ENCODE results near the gene SLC35F2.
A peak's percentile ranks its signal among the peaks of the same experiment; 100 is the strongest.
"Not testable (repeated sequence)": the region's sequence is repeated elsewhere in the genome, so short reads cannot be mapped to it uniquely, and the experiment has no call there.

SLC35F2 gene

GRCh38 chr11:107858217-107859070 lies at the start of gene SLC35F2:
TSS of gene SLC35F2 (minus strand) at chr11:107858787. CDS start at chr11:107858767, 20 bp downstream.
- Histone ChIP-seq H3K4me3 (ENCODE audit: insufficient read length, low read depth) (peak within 1 kb of the TSS; percentile 78), H3K4me1 (ENCODE audit: insufficient read depth, insufficient read length) (no peaks in the 10 kb centered on the region), H3K9me3 (ENCODE audit: insufficient read depth, low read length) (no peaks in the 10 kb centered on the region), H3K9ac (ENCODE audit: insufficient read length, low read depth) (peak within 1 kb of the TSS; percentile 88), H3K36me3 (ENCODE audit: insufficient read depth, insufficient read length, low read length) (no peaks in the 10 kb centered on the region), H3K27me3 (ENCODE audit: insufficient read depth, insufficient read length) (peaks cover 15% of the 10 kb centered on the region)
- TF ChIP-seq ZNF274 (IDR thresholded peaks at IDR 0.05; ENCODE audit: low read depth, low read length) (no peak), SUZ12 (IDR thresholded peaks at IDR 0.05; ENCODE audit: extremely low read depth, insufficient read depth, insufficient read length) (no peak), YY1 (IDR thresholded peaks at IDR 0.05; ENCODE audit: insufficient read depth, insufficient read length) (no peak)
- DNase-seq (ENCODE audit: low read depth, low spot score), result peak; percentile 71

GRCh38 chr11:107908211-107908610 lies 49.6 kb upstream of the SLC35F2 start:
- Histone ChIP-seq H3K27me3 (ENCODE audit: insufficient read depth, insufficient read length) (no peaks in the 10 kb centered on the region), H3K4me3 (ENCODE audit: insufficient read length, low read depth) (no peak overlapping the region), H3K4me1 (ENCODE audit: insufficient read depth, insufficient read length) (no peaks in the 10 kb centered on the region), H3K9me3 (ENCODE audit: insufficient read depth, low read length) (no peaks in the 10 kb centered on the region; the same call in 1 of the 2 replicates), H3K9ac (ENCODE audit: insufficient read length, low read depth) (no peak overlapping the region), H3K36me3 (ENCODE audit: insufficient read depth, insufficient read length, low read length) (no peaks in the 10 kb centered on the region)
- no peak for DNase-seq (ENCODE audit: low read depth, low spot score)
- TF ChIP-seq ZNF274 (IDR thresholded peaks at IDR 0.05; ENCODE audit: low read depth, low read length) (no peak), SUZ12 (IDR thresholded peaks at IDR 0.05; ENCODE audit: extremely low read depth, insufficient read depth, insufficient read length) (no peak), YY1 (IDR thresholded peaks at IDR 0.05; ENCODE audit: insufficient read depth, insufficient read length) (no peak)

GRCh38 chr11:107898270-107898669 lies 39.7 kb upstream of the SLC35F2 start:
- H3K9ac ChIP-seq (ENCODE audit: insufficient read length, low read depth), result no peak overlapping the region
- no peak for TF ChIP-seq ZNF274 (IDR thresholded peaks at IDR 0.05; ENCODE audit: low read depth, low read length)
- TF ChIP-seq SUZ12 (IDR thresholded peaks at IDR 0.05; ENCODE audit: extremely low read depth, insufficient read depth, insufficient read length), result no peak
- no peak for TF ChIP-seq YY1 (IDR thresholded peaks at IDR 0.05; ENCODE audit: insufficient read depth, insufficient read length)
- no peaks in the 10 kb centered on the region for H3K9me3 ChIP-seq (ENCODE audit: insufficient read depth, low read length)
- peak; percentile 8 for DNase-seq (ENCODE audit: low read depth, low spot score)
- H3K27me3 ChIP-seq (ENCODE audit: insufficient read depth, insufficient read length), result no peaks in the 10 kb centered on the region
- H3K4me1 ChIP-seq (ENCODE audit: insufficient read depth, insufficient read length), result no peaks in the 10 kb centered on the region
- no peak overlapping the region for H3K4me3 ChIP-seq (ENCODE audit: insufficient read length, low read depth)
- no peaks in the 10 kb centered on the region for H3K36me3 ChIP-seq (ENCODE audit: insufficient read depth, insufficient read length, low read length)

GRCh38 chr11:107882095-107882820 lies 23.7 kb upstream of the SLC35F2 start:
- DNase-seq (ENCODE audit: low read depth, low spot score), result no peak
- no peaks in the 10 kb centered on the region for H3K36me3 ChIP-seq (ENCODE audit: insufficient read depth, insufficient read length, low read length)
- no peak overlapping the region for H3K4me3 ChIP-seq (ENCODE audit: insufficient read length, low read depth)
- TF ChIP-seq ZNF274 (IDR thresholded peaks at IDR 0.05; ENCODE audit: low read depth, low read length), result no peak
- TF ChIP-seq YY1 (IDR thresholded peaks at IDR 0.05; ENCODE audit: insufficient read depth, insufficient read length), result no peak
- no peak for TF ChIP-seq SUZ12 (IDR thresholded peaks at IDR 0.05; ENCODE audit: extremely low read depth, insufficient read depth, insufficient read length)
- no peaks in the 10 kb centered on the region for H3K4me1 ChIP-seq (ENCODE audit: insufficient read depth, insufficient read length)
- no peak overlapping the region for H3K9ac ChIP-seq (ENCODE audit: insufficient read length, low read depth)
- H3K9me3 ChIP-seq (ENCODE audit: insufficient read depth, low read length), result no peaks in the 10 kb centered on the region
- no peaks in the 10 kb centered on the region for H3K27me3 ChIP-seq (ENCODE audit: insufficient read depth, insufficient read length)

GRCh38 chr11:107881471-107881870 lies 22.9 kb upstream of the SLC35F2 start:
- H3K36me3 ChIP-seq (ENCODE audit: insufficient read depth, insufficient read length, low read length); H3K9ac ChIP-seq (ENCODE audit: insufficient read length, low read depth); H3K4me1 ChIP-seq (ENCODE audit: insufficient read depth, insufficient read length); H3K9me3 ChIP-seq (ENCODE audit: insufficient read depth, low read length); H3K4me3 ChIP-seq (ENCODE audit: insufficient read length, low read depth); DNase-seq (ENCODE audit: low read depth, low spot score); H3K27me3 ChIP-seq (ENCODE audit: insufficient read depth, insufficient read length): not testable (repeated sequence)

GRCh38 chr11:107876141-107876540 lies 17.6 kb upstream of the SLC35F2 start:
- no peak for DNase-seq (ENCODE audit: low read depth, low spot score)

GRCh38 chr11:107864591-107864990 lies 6.0 kb upstream of the SLC35F2 start:
- TF ChIP-seq SUZ12 (IDR thresholded peaks at IDR 0.05; ENCODE audit: extremely low read depth, insufficient read depth, insufficient read length) (no peak), ZNF274 (IDR thresholded peaks at IDR 0.05; ENCODE audit: low read depth, low read length) (no peak), YY1 (IDR thresholded peaks at IDR 0.05; ENCODE audit: insufficient read depth, insufficient read length) (no peak)
- H3K36me3 ChIP-seq (ENCODE audit: insufficient read depth, insufficient read length, low read length), result no peaks in the 10 kb centered on the region
- H3K4me3 ChIP-seq (ENCODE audit: insufficient read length, low read depth), result no peak overlapping the region
- no peak for DNase-seq (ENCODE audit: low read depth, low spot score)
- no peak overlapping the region for H3K9ac ChIP-seq (ENCODE audit: insufficient read length, low read depth)
- no peaks in the 10 kb centered on the region for H3K4me1 ChIP-seq (ENCODE audit: insufficient read depth, insufficient read length)
- no peaks in the 10 kb centered on the region for H3K9me3 ChIP-seq (ENCODE audit: insufficient read depth, low read length)
- no peaks in the 10 kb centered on the region for H3K27me3 ChIP-seq (ENCODE audit: insufficient read depth, insufficient read length)

More at GRCh38 chr11:107876141-107876540, 17.6 kb upstream of the SLC35F2 start:
- Histone ChIP-seq H3K27me3 (ENCODE audit: insufficient read depth, insufficient read length) (no peaks in the 10 kb centered on the region), H3K4me3 (ENCODE audit: insufficient read length, low read depth) (no peak overlapping the region), H3K9ac (ENCODE audit: insufficient read length, low read depth) (no peak overlapping the region), H3K9me3 (ENCODE audit: insufficient read depth, low read length) (no peaks in the 10 kb centered on the region), H3K36me3 (ENCODE audit: insufficient read depth, insufficient read length, low read length) (no peaks in the 10 kb centered on the region), H3K4me1 (ENCODE audit: insufficient read depth, insufficient read length) (no peaks in the 10 kb centered on the region)
- TF ChIP-seq SUZ12 (IDR thresholded peaks at IDR 0.05; ENCODE audit: extremely low read depth, insufficient read depth, insufficient read length), result no peak
- TF ChIP-seq ZNF274 (IDR thresholded peaks at IDR 0.05; ENCODE audit: low read depth, low read length), result no peak
- no peak for TF ChIP-seq YY1 (IDR thresholded peaks at IDR 0.05; ENCODE audit: insufficient read depth, insufficient read length)

All from NT2/D1 (cell line).